ENCODE data around the gene MRPL12.

Gene MRPL12

DNA sequence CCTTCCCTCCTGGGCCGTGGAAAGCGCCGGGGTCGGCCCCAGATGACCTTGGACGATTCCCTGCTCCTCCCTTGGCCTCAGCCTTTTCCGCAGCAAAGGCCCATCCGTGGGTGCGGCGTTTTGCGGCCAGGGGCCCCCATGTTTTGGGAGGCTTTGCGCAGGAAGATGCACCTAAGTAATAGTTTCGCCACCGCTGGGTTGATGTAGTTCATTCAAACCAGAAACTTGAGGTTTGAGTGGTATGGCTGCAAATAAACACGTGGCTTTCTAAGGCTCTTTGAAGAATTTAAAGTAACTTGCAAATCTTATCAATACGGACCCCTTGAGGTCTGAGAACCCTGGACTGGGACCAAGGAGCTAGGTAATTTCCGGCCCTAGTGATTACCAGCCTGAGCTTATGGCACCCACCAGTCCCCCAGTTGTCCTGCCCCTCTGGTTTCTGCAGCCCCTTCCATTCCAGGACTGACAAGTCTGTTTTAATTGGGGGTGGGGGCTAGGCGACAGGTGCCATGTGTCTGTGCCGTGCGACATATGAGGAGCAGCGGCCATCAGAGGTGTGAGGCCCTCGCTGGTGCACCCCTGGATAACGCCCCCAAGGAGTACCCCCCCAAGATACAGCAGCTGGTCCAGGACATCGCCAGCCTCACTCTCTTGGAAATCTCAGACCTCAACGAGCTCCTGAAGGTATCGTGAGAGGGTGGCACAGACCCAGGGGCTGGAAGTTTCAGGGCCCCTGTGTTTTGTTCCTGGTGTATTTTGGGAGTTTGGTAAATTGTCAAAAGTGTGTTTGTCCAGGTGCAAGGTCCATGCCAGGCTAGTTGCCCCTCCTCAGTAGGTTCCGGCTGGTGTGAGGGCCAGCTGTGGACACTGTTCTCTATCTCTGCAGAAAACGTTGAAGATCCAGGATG, 834 bp downstream of the MRPL12 start:
- DNase-seq = no peak

DNA sequence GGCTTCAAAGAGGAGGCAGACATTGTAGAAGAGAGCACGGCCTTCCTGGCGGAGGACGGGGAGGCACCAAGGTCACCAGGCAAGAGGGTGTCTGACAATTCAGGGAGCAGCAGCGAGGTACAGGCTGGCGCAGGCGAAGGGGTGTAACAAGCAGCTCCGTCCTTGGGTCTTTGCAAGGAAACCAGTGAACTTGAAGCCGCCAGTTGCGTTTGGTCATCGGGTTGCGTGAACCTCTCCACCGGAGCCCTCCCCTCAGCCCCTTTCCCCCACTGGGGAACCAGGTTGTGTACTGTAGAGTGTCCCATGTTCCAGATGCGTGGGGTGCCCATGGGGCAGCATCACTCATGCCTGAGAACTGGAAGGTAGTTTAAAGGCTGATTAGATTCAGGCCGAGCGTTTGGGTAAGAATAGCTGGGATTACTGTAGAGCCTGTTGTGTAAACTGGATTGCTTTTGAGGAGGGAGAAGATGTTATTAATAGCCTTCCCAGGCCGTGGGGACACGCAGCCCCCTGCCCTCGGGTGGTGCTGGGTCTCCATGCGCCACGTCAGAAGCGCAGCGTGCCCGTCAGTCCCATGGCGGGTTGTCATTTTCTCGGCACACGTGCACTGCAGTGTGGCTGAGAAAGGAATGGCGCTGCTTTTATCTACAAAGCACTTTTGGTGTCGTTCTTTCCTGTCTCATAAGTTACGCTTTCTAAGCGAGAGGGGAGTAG, 2.5 kb downstream of the MRPL12 start:
- no peak for DNase-seq

DNA sequence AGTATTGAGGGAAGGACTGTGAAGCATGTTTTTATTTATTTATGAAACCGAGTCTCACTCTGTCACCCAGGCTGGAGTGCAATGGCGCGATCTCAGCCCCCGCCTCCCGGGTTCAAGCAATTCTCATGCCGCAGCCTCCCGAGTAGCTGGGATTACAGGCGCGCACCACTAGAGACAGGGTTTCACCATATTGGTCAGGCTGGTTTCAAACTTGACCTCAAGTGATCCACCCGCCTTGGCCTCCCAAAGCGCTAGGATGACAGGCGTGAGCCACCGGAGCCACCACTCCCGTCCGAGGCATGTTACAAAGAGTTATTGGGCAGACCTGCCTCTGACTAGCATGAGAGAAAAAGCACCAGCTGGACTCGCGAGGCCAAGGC, 3.1 kb downstream of the MRPL12 start:
- no peak for DNase-seq

DNA sequence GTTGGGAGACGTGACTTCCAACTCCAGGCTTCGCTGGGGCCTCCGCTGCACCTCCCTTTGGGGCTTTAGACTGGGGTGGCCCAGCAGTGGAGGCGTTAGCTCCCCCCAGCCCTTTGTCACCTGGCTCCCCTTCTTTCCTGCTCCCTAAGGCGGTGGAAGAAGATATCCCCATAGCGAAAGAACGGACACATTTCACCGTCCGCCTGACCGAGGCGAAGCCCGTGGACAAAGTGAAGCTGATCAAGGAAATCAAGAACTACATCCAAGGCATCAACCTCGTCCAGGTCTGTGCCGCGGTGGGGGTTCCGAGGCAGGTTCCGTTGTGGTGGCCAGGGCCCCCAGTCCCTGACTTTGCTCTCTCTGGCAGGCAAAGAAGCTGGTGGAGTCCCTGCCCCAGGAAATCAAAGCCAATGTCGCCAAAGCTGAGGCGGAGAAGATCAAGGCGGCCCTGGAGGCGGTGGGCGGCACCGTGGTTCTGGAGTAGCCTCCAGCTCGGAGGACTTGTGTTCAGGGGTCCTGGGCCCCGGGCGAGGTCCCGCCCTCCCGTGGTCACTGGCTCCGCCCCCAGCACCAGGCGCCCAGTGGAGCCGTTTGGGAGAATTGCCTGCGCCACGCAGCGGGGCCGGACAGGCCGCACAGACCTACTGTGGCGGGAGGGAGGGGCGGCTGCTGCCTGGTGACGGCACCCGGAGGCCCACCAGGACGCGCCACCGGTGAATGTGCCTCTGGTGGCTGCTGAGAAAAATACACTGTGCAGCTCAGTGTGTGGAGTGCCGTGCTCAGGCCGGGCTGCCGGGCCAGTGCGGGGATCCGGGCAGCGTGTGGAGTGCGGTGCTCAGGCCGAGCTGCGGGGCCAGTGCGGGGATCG, 3.8 kb downstream of the MRPL12 start:
- DNase-seq = no peak

DNA sequence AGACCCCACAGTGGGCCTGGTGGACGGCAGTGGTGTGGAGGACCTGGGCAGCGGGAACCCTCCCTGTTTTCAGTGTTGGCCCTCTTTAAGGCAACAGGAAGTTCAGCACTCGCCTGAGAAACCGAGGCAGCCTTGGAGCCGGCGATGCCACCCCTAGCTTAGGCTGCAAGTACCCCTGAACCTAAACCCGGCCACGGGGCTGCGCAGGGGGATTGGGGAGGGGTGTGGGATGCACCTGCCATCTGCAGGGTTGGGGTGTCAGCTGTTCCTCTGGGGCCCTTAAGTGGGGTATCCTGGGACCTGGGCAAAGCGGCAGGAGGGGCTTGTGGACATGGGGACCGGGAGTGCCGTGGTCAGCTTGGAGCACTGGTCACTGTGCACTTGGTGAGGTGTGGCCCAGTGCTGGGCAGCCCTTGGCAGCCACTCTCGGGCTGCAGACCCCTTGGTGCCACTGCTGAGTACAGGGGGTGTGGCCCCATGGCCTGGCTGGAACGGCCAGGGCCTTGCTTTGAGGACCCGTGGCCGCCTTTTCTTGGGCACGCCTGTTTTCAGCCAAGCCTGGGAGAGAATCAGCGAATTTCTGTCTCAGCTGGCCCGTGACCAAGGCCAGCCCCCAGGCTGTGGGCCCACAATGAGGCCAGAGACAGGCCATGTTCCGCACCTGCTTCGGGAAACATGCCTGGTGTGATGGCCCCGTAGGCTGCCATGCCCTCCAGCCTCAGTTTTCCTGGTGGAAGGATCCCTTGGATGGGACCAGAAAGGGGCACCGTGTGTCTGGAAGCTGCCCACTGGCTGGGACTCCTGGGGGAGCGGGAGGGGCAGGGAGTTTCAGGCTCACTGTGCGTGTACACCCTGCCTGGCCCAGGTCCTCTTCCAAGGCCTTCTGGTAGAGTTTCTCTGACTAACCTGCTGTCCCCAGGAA, 4.8 kb downstream of the MRPL12 start:
- no peak for DNase-seq

DNA sequence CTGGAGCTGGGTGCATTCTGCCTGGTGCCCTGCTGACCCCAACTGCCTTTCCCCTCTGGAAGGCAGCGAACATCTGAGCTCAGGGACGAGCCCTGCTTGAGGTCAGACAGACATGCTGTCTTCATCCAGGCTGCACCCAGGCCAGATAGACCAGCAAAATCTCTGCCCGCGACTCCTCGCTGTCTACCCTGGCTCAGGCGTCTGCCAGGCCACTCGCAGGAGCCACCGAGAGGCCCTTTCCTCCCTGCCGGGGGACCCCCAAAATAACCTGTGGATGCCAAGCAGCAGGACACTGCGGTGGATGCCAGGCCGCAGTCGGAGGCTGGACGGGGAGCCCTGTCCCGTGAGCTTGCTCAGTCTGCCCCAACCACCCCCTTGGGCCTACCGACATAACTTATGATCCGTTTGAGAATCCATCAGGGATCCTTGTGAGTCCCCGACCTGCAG, 5.6 kb downstream of the MRPL12 start:
- DNase-seq = no peak

DNA sequence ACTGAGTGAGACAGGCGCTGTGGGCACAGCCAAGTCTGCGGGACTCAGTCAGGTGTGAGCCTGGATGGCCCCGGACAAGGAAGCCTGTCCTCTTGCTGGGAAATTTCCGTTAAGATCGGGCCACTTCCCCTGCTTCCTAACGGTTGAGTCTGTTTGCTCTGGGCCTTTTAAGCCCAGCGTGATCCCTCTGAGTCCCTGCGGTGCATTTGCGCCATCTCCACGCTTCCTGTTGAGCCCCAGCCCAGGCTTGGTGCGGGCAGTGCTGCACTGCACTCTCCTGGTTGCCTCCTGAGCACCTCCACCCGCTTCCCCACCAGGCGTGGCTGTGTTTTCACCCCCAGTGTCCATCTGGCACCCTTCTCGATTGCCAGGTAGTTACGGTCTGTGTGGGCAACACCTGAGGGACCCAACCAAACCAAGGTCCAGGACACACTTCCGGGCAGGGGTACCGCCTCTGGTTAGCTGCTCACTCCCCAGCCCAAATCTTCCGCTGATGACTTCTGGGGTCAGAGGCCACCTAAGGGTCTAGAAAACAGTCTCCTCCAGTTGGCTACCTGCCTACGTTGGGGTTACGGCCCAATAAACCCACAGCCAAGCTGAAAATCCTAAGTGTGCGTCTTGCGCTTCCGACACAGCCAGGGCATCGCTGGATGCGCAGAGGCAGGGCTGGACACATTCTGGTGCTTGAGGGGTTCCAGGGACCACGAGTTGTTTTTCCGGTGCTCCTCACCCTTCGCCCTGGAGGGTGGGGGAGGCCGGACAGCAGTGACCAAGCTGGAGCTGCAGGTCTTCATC, 7.5 kb downstream of the MRPL12 start:
- DNase-seq = peak; percentile 88

DNA sequence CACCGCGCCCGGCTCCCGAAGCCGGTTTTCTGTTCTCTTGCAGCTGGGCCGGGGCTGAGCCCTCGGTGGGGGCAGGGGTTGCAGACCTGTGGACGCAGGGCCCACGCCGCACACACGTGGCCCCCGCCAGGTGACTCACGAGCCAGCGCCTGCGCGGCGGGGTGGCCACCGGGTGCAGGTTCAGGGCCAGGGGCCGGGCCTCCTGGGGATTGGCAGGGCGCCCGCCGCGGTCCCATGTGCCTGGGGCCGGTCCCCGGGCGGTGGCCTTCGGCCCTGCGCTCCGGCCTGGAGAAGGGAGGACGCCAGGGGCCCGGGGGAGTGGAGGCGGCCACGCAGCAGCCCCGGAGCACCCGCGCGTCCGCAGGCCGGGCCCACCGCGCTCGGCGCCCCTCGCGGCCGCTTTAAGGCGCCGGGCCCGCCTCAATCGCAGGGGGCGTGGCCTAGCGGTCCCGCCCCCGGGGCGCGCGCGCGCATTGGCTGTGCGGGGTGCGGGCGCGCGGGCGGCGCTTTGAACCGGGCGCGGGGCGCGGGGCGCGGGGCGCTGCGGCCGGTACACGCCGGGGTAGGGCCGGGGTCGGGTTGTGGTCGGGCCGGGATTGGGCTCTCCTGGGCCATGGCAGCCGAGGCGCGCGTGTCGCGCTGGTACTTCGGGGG, 8.8 kb downstream of the MRPL12 start, which contains the start of gene SLC25A10:
Gene SLC25A10 (plus strand): TSS at position 471 of the 654 bp plus-strand sequence. CDS start 143 bp downstream, at position 614.
- peak; percentile 61 for DNase-seq

DNA sequence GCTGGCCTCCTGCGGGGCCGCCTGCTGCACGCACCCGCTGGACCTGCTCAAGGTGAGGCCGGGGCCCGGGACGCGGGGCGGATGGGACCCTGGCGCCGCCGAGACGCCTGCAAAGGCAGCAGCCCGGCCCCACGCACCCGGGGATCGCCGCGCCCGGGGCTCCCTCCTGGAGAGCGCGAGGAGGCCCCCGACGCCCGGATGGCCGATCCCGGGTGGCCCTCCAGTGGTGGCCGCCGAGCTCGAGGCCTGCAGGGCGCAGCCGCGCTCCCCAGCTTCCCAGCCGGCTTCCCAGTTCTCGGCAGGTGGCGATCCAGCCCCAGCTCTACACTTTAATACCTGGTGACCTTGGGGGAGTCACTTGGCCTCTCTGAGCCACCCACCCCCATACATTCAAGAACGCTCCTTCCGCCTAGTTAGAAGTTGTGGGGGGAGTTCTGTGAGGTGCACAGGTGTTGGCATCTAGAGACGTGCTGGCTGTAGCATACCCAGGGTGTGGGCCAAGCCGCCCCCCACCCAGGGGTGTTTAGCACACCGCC, 9.4 kb downstream of the MRPL12 start:
- DNase-seq = peak; percentile 4

DNA sequence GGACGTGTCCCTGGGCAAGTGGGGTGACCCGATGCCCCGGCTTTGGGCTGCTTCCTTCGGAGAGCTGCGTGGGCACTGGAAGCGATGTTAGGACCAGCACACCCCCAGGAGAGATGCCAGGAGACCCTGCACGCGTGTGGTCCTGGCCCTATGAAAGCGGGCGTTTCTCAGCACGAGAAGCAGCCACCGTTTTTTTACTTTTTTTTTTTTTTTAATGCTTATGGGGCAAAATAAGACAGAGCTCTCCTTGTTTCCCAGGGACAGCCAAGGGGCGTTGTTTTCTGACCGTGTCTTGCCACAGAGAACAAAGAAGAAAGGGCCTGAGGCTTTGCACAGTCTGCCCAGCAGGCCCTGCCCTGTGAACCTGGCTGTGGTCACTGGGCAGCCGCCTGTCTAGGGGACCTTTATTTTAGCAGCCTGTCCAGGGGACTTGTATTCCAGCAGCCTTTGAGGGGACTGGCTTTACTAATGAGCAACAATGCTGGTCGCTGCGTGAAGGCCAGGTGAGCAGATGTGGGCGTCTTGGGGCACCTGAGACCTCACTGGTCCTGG, 9.9 kb downstream of the MRPL12 start:
- DNase-seq = no peak

DNA sequence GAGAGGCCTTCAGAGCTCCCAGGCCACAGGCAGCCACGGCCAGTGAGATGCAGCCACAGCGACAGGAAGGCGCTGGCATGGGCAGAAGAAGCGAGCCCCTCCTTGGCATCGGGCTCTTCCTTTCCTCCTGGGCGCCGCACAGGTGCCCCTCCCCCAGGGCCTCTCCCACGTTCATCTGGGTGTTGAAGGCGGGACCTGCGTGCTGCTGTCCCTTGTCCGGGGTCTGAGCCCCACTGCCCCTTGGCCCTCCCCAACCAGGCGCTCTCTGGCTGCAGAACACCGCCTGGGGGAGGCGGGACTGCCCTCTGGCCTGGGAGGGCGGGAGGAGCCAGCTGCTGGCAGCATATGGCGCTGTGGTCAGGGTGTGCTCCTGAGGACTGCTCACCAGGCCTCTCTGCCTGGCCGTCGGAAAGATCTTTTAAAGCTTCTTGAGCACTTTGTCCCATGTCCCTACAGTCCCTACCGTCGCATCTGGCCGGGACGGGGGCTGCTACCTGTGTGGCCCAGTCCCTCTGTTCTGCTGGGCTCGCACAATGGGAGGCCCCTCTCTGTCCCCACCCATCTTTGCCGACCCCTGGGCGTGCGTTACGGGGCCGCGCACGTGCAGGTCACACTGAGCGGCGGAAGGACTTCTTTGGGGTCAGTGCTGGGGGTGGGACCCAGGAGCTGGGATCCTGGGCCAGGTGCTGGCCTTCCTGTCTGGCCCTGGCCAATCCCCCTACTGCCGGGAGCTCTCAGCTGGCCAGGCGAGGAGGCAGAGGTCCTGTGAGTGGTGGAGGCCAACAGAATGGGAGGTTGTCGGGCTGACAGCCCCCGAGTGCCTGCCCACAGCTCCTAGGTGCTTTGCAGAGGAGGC, 10.6 kb downstream of the MRPL12 start:
- no peak for DNase-seq

DNA sequence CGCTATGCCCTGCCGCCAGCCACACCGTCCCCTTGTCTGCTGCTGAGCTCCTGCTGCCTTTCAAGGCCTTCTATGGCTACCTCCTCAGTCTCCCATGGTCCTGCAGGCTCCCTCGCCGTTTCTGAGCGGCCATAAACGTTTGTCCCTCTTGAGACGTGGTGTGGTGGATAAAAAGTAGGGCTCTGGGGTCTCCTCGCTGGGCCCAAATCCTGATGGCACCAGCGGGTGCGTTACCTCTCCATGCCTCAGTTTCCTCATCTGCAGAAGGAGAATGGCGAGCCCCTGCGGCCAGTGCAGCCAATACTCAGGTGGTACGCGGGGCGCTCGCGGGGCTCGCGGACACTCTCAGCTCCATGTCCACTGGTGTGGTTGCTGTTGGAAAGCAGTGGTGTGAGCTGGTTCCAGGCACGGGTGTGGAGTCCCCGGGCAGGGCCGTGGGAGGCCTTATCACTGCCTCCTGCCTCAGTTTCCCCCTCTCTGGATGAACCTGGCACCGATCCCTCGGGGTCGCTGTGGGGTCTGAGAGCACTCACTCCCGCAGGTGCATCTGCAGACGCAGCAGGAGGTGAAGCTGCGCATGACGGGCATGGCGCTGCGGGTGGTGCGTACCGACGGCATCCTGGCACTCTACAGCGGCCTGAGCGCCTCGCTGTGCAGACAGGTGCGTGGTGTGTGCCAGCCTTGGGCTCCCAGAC, 11.4 kb downstream of the MRPL12 start:
- DNase-seq = no peak

DNA sequence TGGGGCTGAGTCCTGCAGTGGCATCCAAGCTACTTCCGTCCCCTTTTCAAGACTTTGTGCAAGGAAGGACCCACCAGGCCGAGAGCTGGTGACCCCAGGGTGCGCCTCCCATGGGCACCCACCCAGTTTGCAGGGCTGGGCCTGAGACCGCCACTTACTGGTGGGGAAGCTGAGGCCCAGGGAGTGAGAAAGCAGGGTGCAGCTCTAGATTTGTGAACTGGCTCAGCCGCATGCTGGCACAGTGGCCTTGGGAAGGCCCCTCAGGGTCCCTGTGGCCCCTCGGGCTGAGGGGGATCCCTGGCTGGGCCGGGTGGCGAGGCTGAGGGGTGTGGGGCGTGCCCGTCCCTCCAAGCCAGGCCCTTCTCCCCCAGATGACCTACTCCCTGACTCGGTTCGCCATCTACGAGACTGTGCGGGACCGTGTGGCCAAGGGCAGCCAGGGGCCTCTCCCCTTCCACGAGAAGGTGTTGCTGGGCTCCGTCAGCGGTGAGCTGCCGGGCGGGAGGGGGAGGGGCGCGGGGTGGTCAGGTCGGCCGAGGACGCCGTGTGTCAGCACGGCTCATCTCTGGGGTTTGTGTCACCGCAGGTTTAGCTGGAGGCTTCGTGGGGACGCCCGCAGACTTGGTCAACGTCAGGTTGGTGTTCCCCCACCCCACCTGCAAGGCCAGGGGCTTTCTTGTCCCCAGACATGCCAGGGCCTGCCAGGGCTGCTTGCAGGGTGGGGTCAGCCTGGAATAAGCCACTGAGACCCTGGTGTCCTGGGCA, 12.1 kb downstream of the MRPL12 start:
- no peak for DNase-seq

DNA sequence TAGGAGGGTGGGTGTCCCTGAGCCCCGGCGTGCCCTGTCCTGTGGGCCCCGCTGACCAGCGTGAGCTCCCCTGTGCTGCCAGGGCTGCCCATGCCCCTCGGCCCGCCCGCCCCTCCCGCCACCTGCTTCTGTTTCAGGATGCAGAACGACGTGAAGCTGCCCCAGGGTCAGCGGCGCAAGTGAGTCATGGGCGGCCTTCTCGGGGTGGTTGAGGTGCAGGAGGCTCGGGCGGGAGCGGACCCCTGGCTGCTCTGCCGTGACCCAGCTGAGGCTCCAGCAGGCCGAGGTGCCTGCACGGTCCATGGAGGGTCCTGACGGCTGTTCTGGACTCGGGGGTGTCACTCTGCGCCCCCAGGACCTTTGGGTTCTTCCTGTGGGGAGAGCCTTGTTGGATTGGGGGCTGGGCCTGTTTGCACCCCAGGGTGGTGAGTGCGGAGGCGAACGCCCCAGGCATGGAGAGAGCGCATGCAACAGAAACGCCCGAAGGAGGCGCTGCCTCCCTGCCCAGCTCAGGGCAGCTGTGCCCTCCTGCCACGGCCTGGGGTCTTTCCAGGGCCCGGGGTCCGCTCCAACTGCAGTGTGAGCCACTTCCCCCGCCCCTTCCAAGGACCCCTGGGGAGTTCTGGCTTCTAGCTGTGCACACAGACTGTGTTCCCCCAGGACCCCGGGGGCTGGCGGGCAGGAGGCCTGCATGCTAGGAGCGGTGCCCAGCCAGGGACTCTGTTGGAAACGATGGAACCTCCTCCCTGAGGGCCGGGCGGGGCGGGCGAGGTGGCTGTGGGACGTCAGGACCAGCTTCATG, 12.9 kb downstream of the MRPL12 start:
- no peak for DNase-seq

DNA sequence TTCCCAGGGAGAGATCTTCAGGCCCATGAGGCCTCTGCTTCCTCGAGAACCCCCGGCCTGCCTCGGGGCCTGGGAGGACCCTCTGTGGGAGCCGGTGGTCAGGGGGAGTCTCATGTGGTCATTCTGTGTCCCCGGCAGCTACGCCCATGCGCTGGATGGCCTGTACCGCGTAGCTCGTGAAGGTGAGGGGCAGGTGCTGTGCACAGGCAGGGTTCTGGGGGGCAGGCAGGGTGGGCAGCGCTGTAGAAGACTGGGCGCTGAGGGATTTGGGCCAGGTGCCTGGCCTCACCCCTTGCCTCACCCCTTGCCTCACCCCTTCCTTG, 13.5 kb downstream of the MRPL12 start:
- DNase-seq = no peak

DNA sequence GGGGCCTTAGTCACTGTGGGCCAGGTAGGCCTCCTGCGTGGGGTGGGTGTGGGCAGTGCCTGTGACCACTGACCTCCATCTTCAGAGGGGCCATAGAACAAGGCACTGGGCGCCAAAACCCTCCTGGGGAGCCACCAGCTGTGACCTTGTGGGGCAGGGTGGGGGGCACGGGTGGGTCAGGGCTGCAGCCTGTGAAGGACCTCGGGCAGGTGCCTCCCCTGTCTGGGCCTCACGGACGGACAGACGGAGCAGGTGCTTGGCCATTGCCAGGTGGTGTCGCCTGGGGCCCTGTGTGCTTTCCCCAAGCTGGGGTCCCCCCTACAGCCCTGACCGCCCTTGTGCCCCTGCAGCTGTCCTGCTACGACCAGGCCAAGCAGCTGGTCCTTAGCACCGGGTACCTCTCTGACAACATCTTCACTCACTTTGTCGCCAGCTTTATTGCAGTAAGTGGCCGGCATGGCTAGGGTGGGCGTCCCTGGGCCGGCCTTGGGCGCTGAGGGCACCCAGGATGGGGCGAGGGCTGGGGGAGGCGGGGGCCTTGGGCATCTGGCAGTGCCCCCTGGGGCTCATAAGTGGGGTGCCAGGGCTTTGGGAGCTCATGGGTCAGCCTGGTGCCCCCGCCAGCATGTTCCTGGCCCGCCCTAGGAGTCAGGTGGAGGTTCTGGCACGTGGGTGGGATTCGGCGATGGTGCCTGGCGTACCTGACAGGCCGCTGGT, 14.0 kb downstream of the MRPL12 start:
- no peak for DNase-seq

All from GF-D8 (cell line).